Spleen (tissue), 7 donors: ENCODE results near the gene S100B.

Experiments used
- POLR2AphosphoS5 ChIP-seq, 3 donors: sonication (generic); formaldehyde crosslinking; IDR thresholded peaks; one replicate each; pipeline ENCODE4 v1.5.1; 2017; ENCODE audit warnings: antibody characterized with exemption in 3 of 3
- TF ChIP-seq, protein P1 (sequence below), 11 experiments: fragments of 200-600 bp in 7 of 11; fragments of 450-650 bp in 4 of 11; sonication (generic) in 4 of 11; IDR thresholded peaks in 8 of 11; conservative IDR thresholded peaks in 3 of 11; 1 replicate in 7 of 11; 2 replicates in 4 of 11; pipeline versions ENCODE4 v1.4.0 to v1.8.0; 2016 to 2021; ENCODE audit warnings: antibody characterized with exemption in 11 of 11, inconsistent platforms in 4 of 11, mild to moderate bottlenecking in 1 of 11
- donor health status: DM: no; HTN: no; CAD: no; lungs with moderate emphysema.
- donor health status: DM: no; HTN: no; CAD: no.
- donor health status: DM: no; HTN: no; CAD: no.

- TF ChIP-seq, protein P1, sequence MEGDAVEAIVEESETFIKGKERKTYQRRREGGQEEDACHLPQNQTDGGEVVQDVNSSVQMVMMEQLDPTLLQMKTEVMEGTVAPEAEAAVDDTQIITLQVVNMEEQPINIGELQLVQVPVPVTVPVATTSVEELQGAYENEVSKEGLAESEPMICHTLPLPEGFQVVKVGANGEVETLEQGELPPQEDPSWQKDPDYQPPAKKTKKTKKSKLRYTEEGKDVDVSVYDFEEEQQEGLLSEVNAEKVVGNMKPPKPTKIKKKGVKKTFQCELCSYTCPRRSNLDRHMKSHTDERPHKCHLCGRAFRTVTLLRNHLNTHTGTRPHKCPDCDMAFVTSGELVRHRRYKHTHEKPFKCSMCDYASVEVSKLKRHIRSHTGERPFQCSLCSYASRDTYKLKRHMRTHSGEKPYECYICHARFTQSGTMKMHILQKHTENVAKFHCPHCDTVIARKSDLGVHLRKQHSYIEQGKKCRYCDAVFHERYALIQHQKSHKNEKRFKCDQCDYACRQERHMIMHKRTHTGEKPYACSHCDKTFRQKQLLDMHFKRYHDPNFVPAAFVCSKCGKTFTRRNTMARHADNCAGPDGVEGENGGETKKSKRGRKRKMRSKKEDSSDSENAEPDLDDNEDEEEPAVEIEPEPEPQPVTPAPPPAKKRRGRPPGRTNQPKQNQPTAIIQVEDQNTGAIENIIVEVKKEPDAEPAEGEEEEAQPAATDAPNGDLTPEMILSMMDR (IDR thresholded peaks at IDR 0.05 in 8 of 11, conservative IDR thresholded peaks at IDR 0.05 in 3 of 11), result no peak
- no peak for TF ChIP-seq POLR2AphosphoS5 (IDR thresholded peaks at IDR 0.05)
Observed at GRCh38 chr21:46594276-46594675, 10.6 kb downstream of the S100B start.
